K562 (cell line): ENCODE data around the gene BAIAP3. TPM values are rescaled to one million over a fixed set of nuclear protein-coding genes. Genes with fewer than 3 reads are reported as not detected.

ENCODE experiments used
- ATAC-seq: fragments of 200-7000 bp; cut with Tn5 transposase; 3 replicates; pipeline ENCODE4 v1.9.1; 2020; ENCODE audit warnings: moderate library complexity
- BruUV-seq: library from RNA; stranded (reverse); fragments of 400-500 nt; replicated peaks from 2 replicates; lab custom pipeline; 2021; lab: Mats Ljungman, UMichigan
- CTCF ChIA-PET: fragments of 300-600 bp; formaldehyde crosslinking; extraction: SDS; loops from one replicate; lab custom pipeline; 2021; ENCODE audit warnings: low intra/inter-chr PET ratio; lab: Yijun Ruan, JAX
- POLR2A ChIA-PET: fragments of 300-600, 350-650 bp; sonication (Branson Sonifier 250); formaldehyde crosslinking; extraction: SDS; loops from one replicate; lab custom pipeline; 2021; ENCODE audit warnings: antibody characterized with exemption, inconsistent platforms; lab: Yijun Ruan, JAX
- DNase-seq, 4 experiments: peaks; one replicate each; pipeline versions ENCODE4 v3.0.0 to v3.0.0-alpha.2; 2011 to 2018; ENCODE audit warnings: low spot score in 3 of 4, mixed read lengths in 3 of 4; ENCODE audit errors: extremely low read depth in 1 of 4
- FAIRE-seq: peaks from 2 replicates; lab custom pipeline; 2011; peaks lifted over from hg19 to GRCh38; lab: Jason Lieb, UNC
- H2AFZ ChIP-seq: 2 replicates; pipeline ENCODE4 v1.6.0; 2011; ENCODE audit warnings: low read depth, low read length, control low read depth, inconsistent platforms
- H3K27ac ChIP-seq: fragments of 200-600 bp; 3 replicates; pipeline ENCODE4 v1.8.0; 2011; ENCODE audit warnings: low read depth, mild to moderate bottlenecking, control low read depth, inconsistent platforms, low read length, moderate library complexity, mixed read lengths; ENCODE audit errors: extremely low read depth
- H3K27me3 ChIP-seq, 2 experiments: fragments of 300-600 bp in 1 of 2; 2 replicates in 1 of 2; 3 replicates in 1 of 2; pipeline versions ENCODE4 v1.6.0 to v1.8.0; 2011; ENCODE audit warnings: inconsistent platforms in 2 of 2, low read length in 2 of 2, mild to moderate bottlenecking in 1 of 2, mixed read lengths in 1 of 2, moderate library complexity in 1 of 2; ENCODE audit not compliant: control insufficient read depth in 2 of 2, insufficient read depth in 2 of 2
- H3K36me3 ChIP-seq: fragments of 300-600 bp; 3 replicates; pipeline ENCODE4 v1.8.0; 2011; ENCODE audit warnings: mild to moderate bottlenecking, low read length, inconsistent platforms; ENCODE audit not compliant: control insufficient read depth, insufficient read depth
- H3K4me1 ChIP-seq, 2 experiments: fragments of 200-600 bp in 1 of 2; replicated peaks in 1 of 2; 2 replicates in 1 of 2; 3 replicates in 1 of 2; pipeline versions ENCODE4 v1.5.1 to v1.8.0; 2011; ENCODE audit warnings: inconsistent platforms in 2 of 2, low read length in 2 of 2, mild to moderate bottlenecking in 1 of 2, mixed read lengths in 1 of 2, moderate library complexity in 1 of 2; ENCODE audit not compliant: control insufficient read depth in 2 of 2, insufficient read depth in 2 of 2
- H3K4me2 ChIP-seq: 2 replicates; pipeline ENCODE4 v1.6.1; 2011; ENCODE audit warnings: low read length, control low read depth, inconsistent platforms, mixed read lengths; ENCODE audit not compliant: insufficient read depth
- H3K4me3 ChIP-seq: fragments of 200-600 bp; sonication (generic), shearing (Covaris generic); 2 replicates; pipeline ENCODE4 v1.5.1; 2016; ENCODE audit warnings: control low read depth, inconsistent platforms
- H3K79me2 ChIP-seq: fragments of 200-600 bp; 3 replicates; pipeline ENCODE4 v1.8.0; 2011; ENCODE audit warnings: low read length, inconsistent platforms; ENCODE audit not compliant: control insufficient read depth, insufficient read depth
- H3K9ac ChIP-seq, 2 experiments: 2 replicates each; pipeline versions ENCODE4 v1.6.0 to v1.6.1; 2011; ENCODE audit warnings: low read depth in 2 of 2, low read length in 2 of 2, control low read depth in 1 of 2, inconsistent platforms in 1 of 2, mild to moderate bottlenecking in 1 of 2, mixed read lengths in 1 of 2; ENCODE audit not compliant: insufficient read depth in 1 of 2
- H3K9me1 ChIP-seq: one replicate; pipeline ENCODE4 v1.6.0; 2011; ENCODE audit warnings: inconsistent platforms, mild to moderate bottlenecking, low read length, moderate library complexity; ENCODE audit not compliant: control insufficient read depth, insufficient read depth
- H3K9me3 ChIP-seq: replicated peaks from 2 replicates; pipeline ENCODE4 v1.5.1; 2011; ENCODE audit warnings: low read depth, low read length, inconsistent platforms; ENCODE audit not compliant: control insufficient read depth, insufficient read depth
- H4K20me1 ChIP-seq: replicated peaks from 2 replicates; pipeline ENCODE4 v1.6.1; 2011; ENCODE audit warnings: low read length, inconsistent platforms, mixed read lengths; ENCODE audit not compliant: control insufficient read depth, insufficient read depth
- ATF3 ChIP-seq, 2 experiments: fragments of 450-650 bp in 1 of 2; sonication (generic) in 1 of 2; formaldehyde crosslinking in 1 of 2; IDR thresholded peaks in 1 of 2; conservative IDR thresholded peaks in 1 of 2; 2 replicates each; pipeline versions ENCODE4 v1.6.1 to v1.8.1; 2016 to 2023; ENCODE audit warnings: mild to moderate bottlenecking in 2 of 2, moderate library complexity in 2 of 2, inconsistent platforms in 1 of 2, missing genetic modification reagents in 1 of 2
- CREB3L1 ChIP-seq: fragments of 450-650 bp; IDR thresholded peaks from 2 replicates; pipeline ENCODE4 v1.6.1; 2014; ENCODE audit warnings: low read depth, mild to moderate bottlenecking, moderate library complexity, borderline replicate concordance
- CREBBP ChIP-seq: IDR thresholded peaks from one replicate; pipeline ENCODE4 v1.6.1; 2012; ENCODE audit warnings: low read depth, mild to moderate bottlenecking, control low read depth, inconsistent platforms, low read length
- HBP1 ChIP-seq: fragments of 450-650 bp; formaldehyde crosslinking; IDR thresholded peaks from 2 replicates; pipeline ENCODE4 v1.4.0; 2022; ENCODE audit warnings: missing genetic modification characterization
- PHB ChIP-seq: fragments of 250-450 bp; sonication (Bioruptor Pico); IDR thresholded peaks from 2 replicates; pipeline ENCODE4 v1.5.0; 2021
- RBFOX2 ChIP-seq: fragments of 200-400 bp; formaldehyde crosslinking; IDR thresholded peaks from 2 replicates; pipeline ENCODE4 v1.6.1; 2017; ENCODE audit warnings: low read depth, mild to moderate bottlenecking, low read length, moderate library complexity
- SMAD1 ChIP-seq: fragments of 150-350 bp; IDR thresholded peaks from 2 replicates; pipeline ENCODE4 v1.6.1; 2014; ENCODE audit warnings: low read length, low read depth; ENCODE audit not compliant: partially characterized antibody
- SP2 ChIP-seq: IDR thresholded peaks from 2 replicates; pipeline ENCODE4 v1.6.1; 2011; ENCODE audit warnings: mild to moderate bottlenecking, low read depth, low read length, moderate library complexity; ENCODE audit not compliant: poor library complexity, severe bottlenecking; ENCODE audit errors: extremely low read depth
- STAT5B ChIP-seq: fragments of 250-450 bp; sonication (Bioruptor Pico); IDR thresholded peaks from 2 replicates; pipeline ENCODE4 v1.8.0; 2021; ENCODE audit warnings: mild to moderate bottlenecking, inconsistent platforms
- ZNF398 ChIP-seq: fragments of 250-450 bp; sonication (Bioruptor Pico); IDR thresholded peaks from 2 replicates; pipeline ENCODE4 v1.8.0; 2021; ENCODE audit warnings: moderate library complexity, mild to moderate bottlenecking, inconsistent platforms
- ZNF717 ChIP-seq: fragments of 250-450 bp; sonication (Bioruptor Pico); IDR thresholded peaks from 2 replicates; pipeline ENCODE4 v1.5.0; 2021
- WGBS: fragments of 100-300 bp; shearing (Covaris generic); methylation state at CpG from one replicate; pipeline ENCODE4 v1.1.6; 2016; ENCODE audit warnings: low coverage, mixed read lengths; ENCODE audit not compliant: insufficient coverage; ENCODE audit errors: missing lambda C conversion rate; 5-methylcytosine and 5-hydroxymethylcytosine counted together
- in situ Hi-C: fragments of 300-500 bp; cut with MboI; formaldehyde crosslinking; loops from 4 replicates; pipeline ENCODE4 v1.15.0; 2018; ENCODE audit warnings: inconsistent platforms, mixed read lengths
- intact Hi-C: fragments of 100-400 bp; cut with micrococcal nuclease; formaldehyde crosslinking; loops from 2 replicates; pipeline ENCODE4 v1.14.2; 2022
- polyA plus RNA-seq, 8 experiments: library from polyadenylated mRNA; depleted of rRNA in 4 of 8; stranded (reverse) in 5 of 8; unstranded in 3 of 8; fragments of >200 nt; fragmentation: Nextera tagmentation in 2 of 8; fragmentation: Illumina TruSeq in 1 of 8; extraction: Ambion mirVana in 2 of 8; extraction: Trizol in 1 of 8; gene quantifications; 2 replicates each; pipeline versions ENCODE4 v1.2.1 to v1.2.3, GENCODE V29; 2011 to 2014; ENCODE audit warnings: inconsistent platforms in 1 of 8, missing spikeins in 1 of 8
- total RNA-seq, 7 experiments: library from RNA; depleted of rRNA in 6 of 7; stranded (reverse); fragments of >200 nt in 6 of 7; fragmentation: Illumina TruSeq in 2 of 7; extraction: Trizol in 2 of 7; gene quantifications; 2 replicates each; pipeline versions ENCODE4 v1.2.1 to v1.2.3, GENCODE V29; 2011 to 2021; ENCODE audit warnings: low replicate concordance in 1 of 7

The BAIAP3 gene
- total and polyA plus RNA-seq, 9 of the 15 experiments (the other 6 are each of a cell fraction or from before 2014, with no cell fraction given): 0.03 to 4.5 (median 0.57) TPM; not detected in 1

GRCh38 chr16:1348441-1348840 lies 15.0 kb downstream of the BAIAP3 start:
- DNase-seq: no peak
- Histone ChIP-seq H3K27ac (no peak overlapping the region), H3K36me3 (peaks cover 22% of the 10 kb centered on the region; the same call in 1 of the 3 replicates), H2AFZ (no peak overlapping the region), H3K9me3 (no peaks in the 10 kb centered on the region), H3K9ac (no peak overlapping the region), H4K20me1 (peaks cover 9% of the 10 kb centered on the region), H3K4me2 (no peak overlapping the region), H3K9me1 (no peaks in the 10 kb centered on the region), H3K4me3 (no peak overlapping the region), H3K27me3 (no peaks in the 10 kb centered on the region), H3K79me2 (peaks cover 28% of the 10 kb centered on the region), H3K4me1 (peaks cover 6 to 86% of the 10 kb centered on the region in 2 experiments; a peak in 3 of 5 replicates)
- no TSS peak for BruUV-seq
- ChIA-PET CTCF (no interaction called here), POLR2A (no interaction called here)
- in situ Hi-C loops: no loop called here
- 90% methylated on average over 15 of the region's 15 CpGs for WGBS
- ATAC-seq: no peak
- no peak for FAIRE-seq
- intact Hi-C loops: loop anchor here (10.0 kb wide), 1 partner anchor 54 kb away; no protein-coding TSS in a partner anchor
- no peak for TF ChIP-seq ATF3 (IDR thresholded peaks at IDR 0.05)
- TF ChIP-seq ATF3 (CRISPR knock-in tag; conservative IDR thresholded peaks at IDR 0.05): no peak
- TF ChIP-seq ZNF717: no peak
- TF ChIP-seq HBP1 (CRISPR knock-in tag): no peak
- no peak for TF ChIP-seq SMAD1
- TF ChIP-seq RBFOX2: no peak; the same call in 1 of the 2 replicates
- TF ChIP-seq ZNF398 (CRISPR knock-in tag): no peak
- no peak for TF ChIP-seq CREB3L1
- no peak for TF ChIP-seq CREBBP
- TF ChIP-seq PHB (CRISPR knock-in tag): no peak
- TF ChIP-seq SP2: no peak
- TF ChIP-seq STAT5B (CRISPR knock-in tag): no peak
